K562 (cell line): ENCODE results near the gene NAT9. TPM values are rescaled to one million over a fixed set of nuclear protein-coding genes. Genes with fewer than 3 reads are reported as not detected.

ENCODE experiments used
- ATAC-seq: fragments of 200-7000 bp; cut with Tn5 transposase; 3 replicates; pipeline ENCODE4 v1.9.1; 2020; ENCODE audit warnings: moderate library complexity
- BruUV-seq: library from RNA; stranded (reverse); fragments of 400-500 nt; replicated peaks from 2 replicates; lab custom pipeline; 2021; lab: Mats Ljungman, UMichigan
- CTCF ChIA-PET: fragments of 300-600 bp; formaldehyde crosslinking; extraction: SDS; loops from one replicate; lab custom pipeline; 2021; ENCODE audit warnings: low intra/inter-chr PET ratio; lab: Yijun Ruan, JAX
- POLR2A ChIA-PET: fragments of 300-600, 350-650 bp; sonication (Branson Sonifier 250); formaldehyde crosslinking; extraction: SDS; loops from one replicate; lab custom pipeline; 2021; ENCODE audit warnings: antibody characterized with exemption, inconsistent platforms; lab: Yijun Ruan, JAX
- DNase-seq, 4 experiments: peaks; one replicate each; pipeline versions ENCODE4 v3.0.0 to v3.0.0-alpha.2; 2011 to 2018; ENCODE audit warnings: low spot score in 3 of 4, mixed read lengths in 3 of 4; ENCODE audit errors: extremely low read depth in 1 of 4
- FAIRE-seq: peaks from 2 replicates; lab custom pipeline; 2011; peaks lifted over from hg19 to GRCh38; lab: Jason Lieb, UNC
- H2AFZ ChIP-seq: 2 replicates; pipeline ENCODE4 v1.6.0; 2011; ENCODE audit warnings: low read depth, low read length, control low read depth, inconsistent platforms
- H3K27ac ChIP-seq: fragments of 200-600 bp; 3 replicates; pipeline ENCODE4 v1.8.0; 2011; ENCODE audit warnings: low read depth, mild to moderate bottlenecking, control low read depth, inconsistent platforms, low read length, moderate library complexity, mixed read lengths; ENCODE audit errors: extremely low read depth
- H3K27me3 ChIP-seq, 2 experiments: fragments of 300-600 bp in 1 of 2; 2 replicates in 1 of 2; 3 replicates in 1 of 2; pipeline versions ENCODE4 v1.6.0 to v1.8.0; 2011; ENCODE audit warnings: inconsistent platforms in 2 of 2, low read length in 2 of 2, mild to moderate bottlenecking in 1 of 2, mixed read lengths in 1 of 2, moderate library complexity in 1 of 2; ENCODE audit not compliant: control insufficient read depth in 2 of 2, insufficient read depth in 2 of 2
- H3K36me3 ChIP-seq: fragments of 300-600 bp; 3 replicates; pipeline ENCODE4 v1.8.0; 2011; ENCODE audit warnings: mild to moderate bottlenecking, low read length, inconsistent platforms; ENCODE audit not compliant: control insufficient read depth, insufficient read depth
- H3K4me1 ChIP-seq, 2 experiments: fragments of 200-600 bp in 1 of 2; replicated peaks in 1 of 2; 2 replicates in 1 of 2; 3 replicates in 1 of 2; pipeline versions ENCODE4 v1.5.1 to v1.8.0; 2011; ENCODE audit warnings: inconsistent platforms in 2 of 2, low read length in 2 of 2, mild to moderate bottlenecking in 1 of 2, mixed read lengths in 1 of 2, moderate library complexity in 1 of 2; ENCODE audit not compliant: control insufficient read depth in 2 of 2, insufficient read depth in 2 of 2
- H3K4me2 ChIP-seq: 2 replicates; pipeline ENCODE4 v1.6.1; 2011; ENCODE audit warnings: low read length, control low read depth, inconsistent platforms, mixed read lengths; ENCODE audit not compliant: insufficient read depth
- H3K4me3 ChIP-seq: fragments of 200-600 bp; sonication (generic), shearing (Covaris generic); 2 replicates; pipeline ENCODE4 v1.5.1; 2016; ENCODE audit warnings: control low read depth, inconsistent platforms
- H3K79me2 ChIP-seq: fragments of 200-600 bp; 3 replicates; pipeline ENCODE4 v1.8.0; 2011; ENCODE audit warnings: low read length, inconsistent platforms; ENCODE audit not compliant: control insufficient read depth, insufficient read depth
- H3K9ac ChIP-seq, 2 experiments: 2 replicates each; pipeline versions ENCODE4 v1.6.0 to v1.6.1; 2011; ENCODE audit warnings: low read depth in 2 of 2, low read length in 2 of 2, control low read depth in 1 of 2, inconsistent platforms in 1 of 2, mild to moderate bottlenecking in 1 of 2, mixed read lengths in 1 of 2; ENCODE audit not compliant: insufficient read depth in 1 of 2
- H3K9me1 ChIP-seq: one replicate; pipeline ENCODE4 v1.6.0; 2011; ENCODE audit warnings: inconsistent platforms, mild to moderate bottlenecking, low read length, moderate library complexity; ENCODE audit not compliant: control insufficient read depth, insufficient read depth
- H3K9me3 ChIP-seq: replicated peaks from 2 replicates; pipeline ENCODE4 v1.5.1; 2011; ENCODE audit warnings: low read depth, low read length, inconsistent platforms; ENCODE audit not compliant: control insufficient read depth, insufficient read depth
- H4K20me1 ChIP-seq: replicated peaks from 2 replicates; pipeline ENCODE4 v1.6.1; 2011; ENCODE audit warnings: low read length, inconsistent platforms, mixed read lengths; ENCODE audit not compliant: control insufficient read depth, insufficient read depth
- BHLHE40 ChIP-seq: IDR thresholded peaks from 2 replicates; pipeline ENCODE4 v1.6.1; 2011; ENCODE audit warnings: low read length, improper control_type of control experiment
- BRCA1 ChIP-seq, 2 experiments: fragments of 450-650 bp in 1 of 2; sonication (generic) in 1 of 2; formaldehyde crosslinking in 1 of 2; IDR thresholded peaks; 2 replicates each; pipeline versions ENCODE4 v1.5.0 to v1.6.1; 2017 to 2020; ENCODE audit warnings: mild to moderate bottlenecking in 1 of 2, missing genetic modification reagents in 1 of 2
- GTF2F1 ChIP-seq: IDR thresholded peaks from 2 replicates; pipeline ENCODE4 v1.6.1; 2011; ENCODE audit warnings: low read depth, low read length, improper control_type of control experiment
- LARP7 ChIP-seq: fragments of 450-650 bp; IDR thresholded peaks from 2 replicates; pipeline ENCODE4 v1.6.1; 2016
- MEIS2 ChIP-seq: fragments of 450-650 bp; IDR thresholded peaks from 2 replicates; pipeline ENCODE4 v1.6.1; 2014; ENCODE audit warnings: mild to moderate bottlenecking; ENCODE audit not compliant: partially characterized antibody
- NFRKB ChIP-seq: fragments of 450-650 bp; IDR thresholded peaks from 2 replicates; pipeline ENCODE4 v1.6.1; 2016; ENCODE audit warnings: low read depth
- POLR3A ChIP-seq: IDR thresholded peaks from 2 replicates; pipeline ENCODE4 v1.6.1; 2011; ENCODE audit warnings: borderline replicate concordance, mild to moderate bottlenecking, moderate library complexity; ENCODE audit not compliant: insufficient read length, insufficient read depth; ENCODE audit errors: extremely low read depth
- SIN3A ChIP-seq, 2 experiments: fragments of 150-350 bp in 1 of 2; IDR thresholded peaks; 2 replicates each; pipeline ENCODE4 v1.6.1; 2011 to 2016; ENCODE audit warnings: borderline replicate concordance in 2 of 2, low read depth in 2 of 2, low read length in 2 of 2, mild to moderate bottlenecking in 2 of 2, moderate library complexity in 2 of 2; ENCODE audit not compliant: control insufficient read depth in 1 of 2
- SMARCA5 ChIP-seq: fragments of 450-650 bp; IDR thresholded peaks from 2 replicates; pipeline ENCODE4 v1.6.1; 2016
- SMC3 ChIP-seq: conservative IDR thresholded peaks from 2 replicates; pipeline ENCODE4 v1.6.1; 2011; ENCODE audit warnings: low read depth, low read length, improper control_type of control experiment; ENCODE audit not compliant: insufficient read depth
- YY1 ChIP-seq, 3 experiments: IDR thresholded peaks; 2 replicates each; pipeline ENCODE4 v1.6.1; 2011; ENCODE audit warnings: low read length in 2 of 3, mild to moderate bottlenecking in 2 of 3, moderate library complexity in 2 of 3, borderline replicate concordance in 1 of 3, control low read depth in 1 of 3, low read depth in 1 of 3; ENCODE audit not compliant: insufficient read depth in 3 of 3, insufficient replicate concordance in 2 of 3, control insufficient read depth in 1 of 3, insufficient read length in 1 of 3; ENCODE audit errors: extremely low read depth in 1 of 3
- ZKSCAN8 ChIP-seq: fragments of 200-800 bp; sonication (Bioruptor generic); IDR thresholded peaks from 2 replicates; pipeline ENCODE4 v1.6.1; 2016; ENCODE audit warnings: missing genetic modification characterization, missing compliant biosample characterization
- ZNF644 ChIP-seq: fragments of 200-800 bp; sonication (Bioruptor generic); IDR thresholded peaks from 2 replicates; pipeline ENCODE4 v1.6.1; 2016; ENCODE audit warnings: low read depth, missing genetic modification characterization, missing compliant biosample characterization
- ZNF696 ChIP-seq: fragments of 250-450 bp; sonication (Bioruptor Pico); conservative IDR thresholded peaks from 2 replicates; pipeline ENCODE4 v1.4.0; 2020; ENCODE audit warnings: mild to moderate bottlenecking, moderate library complexity
- ZNF830 ChIP-seq: fragments of 250-450 bp; sonication (Bioruptor Pico); IDR thresholded peaks from 2 replicates; pipeline ENCODE4 v1.5.0; 2021; ENCODE audit warnings: mild to moderate bottlenecking
- WGBS: fragments of 100-300 bp; shearing (Covaris generic); methylation state at CpG from one replicate; pipeline ENCODE4 v1.1.6; 2016; ENCODE audit warnings: low coverage, mixed read lengths; ENCODE audit not compliant: insufficient coverage; ENCODE audit errors: missing lambda C conversion rate; 5-methylcytosine and 5-hydroxymethylcytosine counted together
- in situ Hi-C: fragments of 300-500 bp; cut with MboI; formaldehyde crosslinking; loops from 4 replicates; pipeline ENCODE4 v1.15.0; 2018; ENCODE audit warnings: inconsistent platforms, mixed read lengths
- intact Hi-C: fragments of 100-400 bp; cut with micrococcal nuclease; formaldehyde crosslinking; loops from 2 replicates; pipeline ENCODE4 v1.14.2; 2022
- polyA plus RNA-seq, 8 experiments: library from polyadenylated mRNA; depleted of rRNA in 4 of 8; stranded (reverse) in 5 of 8; unstranded in 3 of 8; fragments of >200 nt; fragmentation: Nextera tagmentation in 2 of 8; fragmentation: Illumina TruSeq in 1 of 8; extraction: Ambion mirVana in 2 of 8; extraction: Trizol in 1 of 8; gene quantifications; 2 replicates each; pipeline versions ENCODE4 v1.2.1 to v1.2.3, GENCODE V29; 2011 to 2014; ENCODE audit warnings: inconsistent platforms in 1 of 8, missing spikeins in 1 of 8
- total RNA-seq, 7 experiments: library from RNA; depleted of rRNA in 6 of 7; stranded (reverse); fragments of >200 nt in 6 of 7; fragmentation: Illumina TruSeq in 2 of 7; extraction: Trizol in 2 of 7; gene quantifications; 2 replicates each; pipeline versions ENCODE4 v1.2.1 to v1.2.3, GENCODE V29; 2011 to 2021; ENCODE audit warnings: low replicate concordance in 1 of 7
- TF ChIP-seq, protein P1 (sequence below): sonication (generic); formaldehyde crosslinking; IDR thresholded peaks from 2 replicates; pipeline ENCODE4 v1.8.1; 2023; ENCODE audit warnings: mild to moderate bottlenecking, missing genetic modification reagents
- TF ChIP-seq, protein P2 (sequence below): sonication (generic); formaldehyde crosslinking; IDR thresholded peaks from 2 replicates; pipeline ENCODE4 v1.9.0; 2022; ENCODE audit warnings: mild to moderate bottlenecking, missing genetic modification reagents
- TF ChIP-seq, protein P3 (sequence below): IDR thresholded peaks from 2 replicates; pipeline ENCODE4 v1.6.1; 2016; ENCODE audit warnings: missing genetic modification characterization, missing compliant biosample characterization

NAT9 gene
- total and polyA plus RNA-seq, 9 of the 15 experiments (the other 6 are each of a cell fraction or from before 2014, with no cell fraction given): 4.2 to 63.6 (median 40.8) TPM

DNA sequence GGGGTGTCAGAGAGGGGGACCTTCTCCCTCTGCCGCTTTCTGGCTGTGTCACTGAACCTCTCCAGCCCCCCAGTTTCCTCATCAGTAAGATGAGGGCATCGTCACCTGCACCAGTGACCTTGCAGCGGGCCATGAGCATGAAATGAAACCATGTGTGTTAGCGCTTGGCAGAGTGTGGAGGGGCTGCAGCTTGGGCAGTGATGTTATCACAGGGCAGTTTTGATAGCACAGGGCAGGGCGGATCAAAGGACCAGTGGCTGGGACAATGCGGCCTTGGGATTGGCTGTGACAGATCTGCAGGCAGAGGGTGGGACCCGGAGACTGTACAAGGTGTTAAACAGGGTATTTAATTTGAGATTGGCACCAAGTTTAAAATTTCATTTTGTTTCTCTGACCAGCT, 38.9 kb upstream of the NAT9 start:
- Histone ChIP-seq H3K79me2 (no peaks in the 10 kb centered on the region), H3K9me1 (peaks cover 2% of the 10 kb centered on the region), H3K27me3 (no peaks in the 10 kb centered on the region), H3K4me3 (no peak overlapping the region), H4K20me1 (no peaks in the 10 kb centered on the region; the same call in 1 of the 2 replicates), H2AFZ (no peak overlapping the region), H3K4me1 (peaks cover 0 to 3% of the 10 kb centered on the region in 2 experiments; a peak in 1 of 5 replicates), H3K9ac (no peak overlapping the region), H3K4me2 (no peak overlapping the region), H3K9me3 (no peaks in the 10 kb centered on the region), H3K36me3 (no peaks in the 10 kb centered on the region; the same call in 2 of the 3 replicates), H3K27ac (no peak overlapping the region)
- CTCF ChIA-PET: interaction anchor here (1.0 kb wide), 1 partner anchor 50 kb away, joined by 3 read pairs; no protein-coding TSS in a partner anchor
- DNase-seq: no peak
- intact Hi-C loops: no loop called here
- in situ Hi-C loops: no loop called here
- POLR2A ChIA-PET: no interaction called here
- BruUV-seq: no TSS peak
- 93% methylated on average over 7 of the region's 7 CpGs for WGBS
- ATAC-seq: no peak
- no peak for FAIRE-seq
- TF ChIP-seq YY1 (IDR thresholded peaks at IDR 0.05; ENCODE audit: borderline replicate concordance in 1 of 3, control insufficient read depth in 1 of 3, extremely low read depth in 1 of 3, insufficient read depth in 3 of 3, insufficient read length in 1 of 3, insufficient replicate concordance in 2 of 3, low read depth in 1 of 3, low read length in 2 of 3): no peak
- no peak for TF ChIP-seq ZNF644 (tag)
- TF ChIP-seq NFRKB: no peak
- no peak for TF ChIP-seq SIN3A (IDR thresholded peaks at IDR 0.05; ENCODE audit: borderline replicate concordance in 2 of 2, control insufficient read depth in 1 of 2, low read depth in 2 of 2, low read length in 2 of 2)
- TF ChIP-seq, protein P1, sequence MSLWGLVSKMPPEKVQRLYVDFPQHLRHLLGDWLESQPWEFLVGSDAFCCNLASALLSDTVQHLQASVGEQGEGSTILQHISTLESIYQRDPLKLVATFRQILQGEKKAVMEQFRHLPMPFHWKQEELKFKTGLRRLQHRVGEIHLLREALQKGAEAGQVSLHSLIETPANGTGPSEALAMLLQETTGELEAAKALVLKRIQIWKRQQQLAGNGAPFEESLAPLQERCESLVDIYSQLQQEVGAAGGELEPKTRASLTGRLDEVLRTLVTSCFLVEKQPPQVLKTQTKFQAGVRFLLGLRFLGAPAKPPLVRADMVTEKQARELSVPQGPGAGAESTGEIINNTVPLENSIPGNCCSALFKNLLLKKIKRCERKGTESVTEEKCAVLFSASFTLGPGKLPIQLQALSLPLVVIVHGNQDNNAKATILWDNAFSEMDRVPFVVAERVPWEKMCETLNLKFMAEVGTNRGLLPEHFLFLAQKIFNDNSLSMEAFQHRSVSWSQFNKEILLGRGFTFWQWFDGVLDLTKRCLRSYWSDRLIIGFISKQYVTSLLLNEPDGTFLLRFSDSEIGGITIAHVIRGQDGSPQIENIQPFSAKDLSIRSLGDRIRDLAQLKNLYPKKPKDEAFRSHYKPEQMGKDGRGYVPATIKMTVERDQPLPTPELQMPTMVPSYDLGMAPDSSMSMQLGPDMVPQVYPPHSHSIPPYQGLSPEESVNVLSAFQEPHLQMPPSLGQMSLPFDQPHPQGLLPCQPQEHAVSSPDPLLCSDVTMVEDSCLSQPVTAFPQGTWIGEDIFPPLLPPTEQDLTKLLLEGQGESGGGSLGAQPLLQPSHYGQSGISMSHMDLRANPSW (CRISPR knock-in tag): no peak
- no peak for TF ChIP-seq ZNF696 (CRISPR knock-in tag)
- no peak for TF ChIP-seq ZKSCAN8 (CRISPR knock-in tag)
- TF ChIP-seq POLR3A: no peak
- TF ChIP-seq GTF2F1: no peak
- TF ChIP-seq, protein P2, sequence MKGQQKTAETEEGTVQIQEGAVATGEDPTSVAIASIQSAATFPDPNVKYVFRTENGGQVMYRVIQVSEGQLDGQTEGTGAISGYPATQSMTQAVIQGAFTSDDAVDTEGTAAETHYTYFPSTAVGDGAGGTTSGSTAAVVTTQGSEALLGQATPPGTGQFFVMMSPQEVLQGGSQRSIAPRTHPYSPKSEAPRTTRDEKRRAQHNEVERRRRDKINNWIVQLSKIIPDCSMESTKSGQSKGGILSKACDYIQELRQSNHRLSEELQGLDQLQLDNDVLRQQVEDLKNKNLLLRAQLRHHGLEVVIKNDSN (CRISPR knock-in tag): no peak
- TF ChIP-seq MEIS2: no peak
- TF ChIP-seq SMC3: no peak
- no peak for TF ChIP-seq BRCA1 (IDR thresholded peaks at IDR 0.05)
- TF ChIP-seq BRCA1 (CRISPR knock-in tag; IDR thresholded peaks at IDR 0.05): no peak
- TF ChIP-seq BHLHE40: no peak
- TF ChIP-seq, protein P3, sequence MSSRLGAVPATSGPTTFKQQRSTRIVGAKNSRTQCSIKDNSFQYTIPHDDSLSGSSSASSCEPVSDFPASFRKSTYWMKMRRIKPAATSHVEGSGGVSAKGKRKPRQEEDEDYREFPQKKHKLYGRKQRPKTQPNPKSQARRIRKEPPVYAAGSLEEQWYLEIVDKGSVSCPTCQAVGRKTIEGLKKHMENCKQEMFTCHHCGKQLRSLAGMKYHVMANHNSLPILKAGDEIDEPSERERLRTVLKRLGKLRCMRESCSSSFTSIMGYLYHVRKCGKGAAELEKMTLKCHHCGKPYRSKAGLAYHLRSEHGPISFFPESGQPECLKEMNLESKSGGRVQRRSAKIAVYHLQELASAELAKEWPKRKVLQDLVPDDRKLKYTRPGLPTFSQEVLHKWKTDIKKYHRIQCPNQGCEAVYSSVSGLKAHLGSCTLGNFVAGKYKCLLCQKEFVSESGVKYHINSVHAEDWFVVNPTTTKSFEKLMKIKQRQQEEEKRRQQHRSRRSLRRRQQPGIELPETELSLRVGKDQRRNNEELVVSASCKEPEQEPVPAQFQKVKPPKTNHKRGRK (tag): no peak
- TF ChIP-seq LARP7: no peak
- TF ChIP-seq SMARCA5: no peak
- no peak for TF ChIP-seq ZNF830
